Left colon (tissue), 2 donors: ENCODE measurements around the gene ARL6IP5. TPM values are rescaled to one million over a fixed set of nuclear protein-coding genes. Genes with fewer than 3 reads are reported as not detected.

ENCODE experiments used
- ATAC-seq: fragments of 200-7000 bp; cut with Tn5 transposase; one replicate; pipeline ENCODE4 v1.9.1; 2020; ENCODE audit warnings: mild to moderate bottlenecking, moderate library complexity
- DNase-seq, 2 donors: peaks; one replicate each; pipeline ENCODE4 v3.0.0-alpha.2; 2020
- intact Hi-C, 2 donors: fragments of 100-400 bp; cut with DNase I in 1 of 2; cut with micrococcal nuclease in 1 of 2; formaldehyde crosslinking; loops; one replicate each; pipeline versions ENCODE4 v1.11.2 to v1.14.0; 2022; cut with DNase I, micrococcal nuclease
- total RNA-seq, 2 donors: library from RNA; stranded (reverse); fragmentation: NEBNext Ultra II Directional; extraction: Animal tissue kit (Norgen Biotek cat#: 25700); gene quantifications; one replicate each; pipeline ENCODE4 v1.2.1, GENCODE V29; 2021
- donor health status: DM: no; HTN: no; CAD: no.
- donor health status: DM: yes; HTN: yes; CAD: no.

The ARL6IP5 gene
- total RNA-seq, 2 donors from 2014 or later, result 118 to 143 TPM

- peak; percentile 30 for ATAC-seq
Observed at GRCh38 chr3:69085168-69085832, 563 bp downstream of the ARL6IP5 start.

DNA sequence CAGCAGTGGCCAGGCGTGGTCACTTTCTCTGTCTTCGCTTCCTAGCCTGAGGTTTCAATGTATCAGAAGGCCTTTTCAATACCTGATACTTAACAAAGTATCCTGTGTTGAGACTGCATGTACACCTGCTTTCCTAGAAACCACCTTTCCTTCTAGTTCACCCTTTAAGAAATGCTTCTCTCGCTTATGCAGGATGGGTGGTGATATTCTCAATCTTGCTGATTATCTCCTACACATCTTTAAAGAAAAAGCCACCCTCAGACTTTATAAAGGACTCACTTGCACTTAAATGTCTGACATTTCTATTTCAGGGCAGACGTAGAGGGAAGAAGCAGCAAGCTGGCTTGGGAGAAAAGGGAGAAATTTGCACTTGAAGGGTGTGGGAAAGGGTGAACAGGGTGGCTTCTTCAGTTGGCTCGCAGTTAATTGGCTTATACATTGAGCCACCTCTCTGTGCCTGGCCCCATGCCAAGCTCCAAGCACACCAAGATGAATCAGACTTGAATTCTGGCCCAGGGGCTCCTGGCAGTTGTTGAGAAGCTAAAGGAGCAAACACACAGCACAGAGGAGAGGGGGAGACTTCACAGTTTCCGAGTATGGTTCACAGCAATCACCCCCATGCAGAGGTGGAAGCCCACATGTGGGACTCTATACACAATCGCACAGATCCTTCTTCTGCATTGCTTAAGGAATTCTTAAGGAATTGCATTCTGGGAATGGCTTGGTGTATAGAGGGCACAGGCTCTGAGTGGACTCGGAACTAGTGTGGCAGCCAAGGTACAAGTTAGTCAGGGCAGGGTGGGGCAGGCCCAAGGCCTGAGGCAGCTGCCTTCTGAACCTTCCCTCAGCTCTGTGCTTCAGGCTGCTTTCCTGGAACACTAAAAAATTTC, 1.3 kb downstream of the ARL6IP5 start:
- intact Hi-C loops, result no loop called here
- ATAC-seq, result peak; percentile 81
- DNase-seq, result peak; percentile 92 to 94

More at GRCh38 chr3:69085168-69085832, 563 bp downstream of the ARL6IP5 start:
- intact Hi-C loops, result no loop called here
- DNase-seq, result peak; percentile 43 to 53

DNA sequence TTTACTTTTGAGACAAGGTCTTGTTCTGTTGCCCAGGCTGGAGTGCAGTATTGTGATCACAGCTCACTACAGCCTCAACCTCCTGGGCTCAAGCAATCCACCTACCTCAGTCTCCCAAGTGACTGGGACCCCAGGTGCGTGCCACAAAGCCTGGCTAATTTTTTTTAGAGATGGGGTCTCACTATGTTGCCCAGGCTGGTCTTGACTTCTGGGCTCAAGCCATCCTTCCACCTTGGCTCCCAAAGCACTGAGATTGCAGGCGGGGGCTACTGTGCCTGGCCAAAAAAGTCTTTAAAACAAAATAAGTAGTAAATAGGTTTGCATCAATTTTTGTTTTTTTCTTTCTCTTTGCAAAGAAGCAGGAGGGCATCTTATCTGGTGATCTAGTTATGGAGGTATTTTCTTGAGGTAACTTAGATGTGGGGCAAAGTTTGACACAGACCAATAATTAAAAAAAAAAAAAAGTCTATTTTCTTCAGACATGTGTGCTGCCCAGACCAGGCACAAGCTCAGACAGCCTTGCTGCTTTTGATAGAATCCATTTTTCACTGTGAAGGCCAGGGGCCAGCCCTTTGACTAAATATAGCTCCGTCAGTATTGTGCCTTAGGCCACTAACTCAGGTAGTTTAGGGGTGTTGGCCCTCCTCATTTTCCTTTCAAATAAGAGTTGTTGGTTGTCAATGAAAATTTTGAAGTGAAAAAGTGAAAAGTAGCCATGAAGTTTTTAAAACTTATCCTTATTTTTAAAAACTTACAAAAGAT, 2.5 kb downstream of the ARL6IP5 start:
- intact Hi-C loops, result no loop called here
- no peak for ATAC-seq
- no peak for DNase-seq

GRCh38 chr3:69088063-69088462, 3.3 kb downstream of the ARL6IP5 start:
- ATAC-seq (peak; percentile 9), DNase-seq (no peak)

DNA sequence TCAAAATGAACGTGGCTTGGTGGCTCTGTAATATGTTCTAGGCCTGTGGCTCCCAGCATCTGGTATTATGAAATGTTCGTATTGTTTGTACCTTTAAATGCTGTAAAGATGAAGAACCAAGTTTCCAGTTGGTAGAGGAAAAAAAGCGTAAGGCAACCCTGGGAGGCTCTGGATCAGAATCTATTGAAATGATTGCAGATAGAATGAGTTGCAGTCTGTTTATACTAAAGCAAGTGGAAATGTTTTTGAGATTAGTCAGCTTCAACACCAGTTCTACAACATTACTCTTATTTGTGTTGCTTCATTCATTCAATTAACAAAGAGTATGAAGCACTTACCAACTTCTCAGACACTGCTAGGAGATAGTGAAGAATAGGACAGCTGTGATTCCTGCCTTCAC, 5.3 kb downstream of the ARL6IP5 start:
- no peak for ATAC-seq
- intact Hi-C loops, result no loop called here
- DNase-seq, result no peak

More at GRCh38 chr3:69088063-69088462, 3.3 kb downstream of the ARL6IP5 start:
- intact Hi-C loops, result no loop called here

- ATAC-seq (no peak), DNase-seq (no peak)
- intact Hi-C loops, result no loop called here
Observed at GRCh38 chr3:69091389-69092029, 6.8 kb downstream of the ARL6IP5 start.

GRCh38 chr3:69092030-69092516, 7.3 kb downstream of the ARL6IP5 start:
- DNase-seq (no peak), ATAC-seq (no peak)
- intact Hi-C loops, result no loop called here

DNA sequence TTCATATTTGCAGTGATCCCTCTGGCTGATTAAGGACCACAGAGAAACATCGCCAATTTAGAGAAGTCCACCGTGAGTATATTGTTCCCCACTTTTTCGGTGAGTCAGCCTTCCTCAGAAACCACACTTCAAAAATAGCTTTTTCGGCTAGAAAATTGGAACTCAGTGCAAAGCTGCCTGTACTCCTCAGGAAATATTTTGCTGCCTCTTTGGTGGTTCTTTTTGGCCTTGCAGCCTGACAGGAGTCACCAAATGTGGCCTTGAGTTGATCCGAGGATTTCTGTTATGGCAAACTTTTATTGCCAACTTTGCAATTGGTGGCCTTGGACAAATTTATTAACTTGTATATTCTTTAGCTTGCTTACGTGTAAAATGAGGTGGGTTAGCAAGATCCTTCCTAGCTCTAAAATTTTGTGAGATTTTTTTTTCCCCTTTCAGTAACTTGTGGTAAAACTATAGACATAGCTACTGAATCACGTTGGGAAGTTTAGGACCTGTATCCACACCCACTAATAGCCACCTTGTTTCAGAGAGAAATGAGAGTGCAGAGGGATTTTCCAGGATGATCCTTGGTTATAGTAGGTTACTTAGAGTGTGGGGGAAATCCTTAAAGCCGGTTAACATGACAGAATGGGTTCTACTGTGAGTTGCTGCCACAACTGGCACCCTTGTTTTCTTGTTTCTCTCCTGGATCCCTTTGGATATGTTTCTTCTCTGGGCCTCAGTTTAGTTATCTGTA, 9.9 kb downstream of the ARL6IP5 start:
- DNase-seq (no peak), ATAC-seq (no peak)
- intact Hi-C loops, result no loop called here

- DNase-seq (no peak), ATAC-seq (no peak)
- intact Hi-C loops, result no loop called here
Observed at GRCh38 chr3:69095636-69096035, 10.9 kb downstream of the ARL6IP5 start.

- intact Hi-C loops, result no loop called here
- ATAC-seq (no peak), DNase-seq (no peak)
Observed at GRCh38 chr3:69096299-69096698, 11.6 kb downstream of the ARL6IP5 start.

- intact Hi-C loops, result no loop called here
- ATAC-seq (no peak), DNase-seq (no peak)
Observed at GRCh38 chr3:69097407-69098086, 12.8 kb downstream of the ARL6IP5 start.

- no peak for ATAC-seq
- intact Hi-C loops, result no loop called here
- DNase-seq, result no peak
Observed at GRCh38 chr3:69099576-69099975, 14.8 kb downstream of the ARL6IP5 start.

GRCh38 chr3:69102384-69102783, 17.6 kb downstream of the ARL6IP5 start:
- ATAC-seq (no peak), DNase-seq (no peak)
- intact Hi-C loops, result no loop called here

GRCh38 chr3:69103123-69103522, 18.4 kb downstream of the ARL6IP5 start:
- DNase-seq, result no peak
- intact Hi-C loops, result no loop called here
- ATAC-seq, result no peak

DNA sequence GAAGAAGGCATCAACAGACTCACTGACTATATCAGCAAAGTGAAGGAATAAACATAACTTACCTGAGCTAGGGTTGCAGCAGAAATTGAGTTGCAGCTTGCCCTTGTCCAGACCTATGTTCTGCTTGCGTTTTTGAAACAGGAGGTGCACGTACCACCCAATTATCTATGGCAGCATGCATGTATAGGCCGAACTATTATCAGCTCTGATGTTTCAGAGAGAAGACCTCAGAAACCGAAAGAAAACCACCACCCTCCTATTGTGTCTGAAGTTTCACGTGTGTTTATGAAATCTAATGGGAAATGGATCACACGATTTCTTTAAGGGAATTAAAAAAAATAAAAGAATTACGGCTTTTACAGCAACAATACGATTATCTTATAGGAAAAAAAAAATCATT, 19.8 kb downstream of the ARL6IP5 start:
- DNase-seq (no peak), ATAC-seq (no peak)
- intact Hi-C loops, result no loop called here

DNA sequence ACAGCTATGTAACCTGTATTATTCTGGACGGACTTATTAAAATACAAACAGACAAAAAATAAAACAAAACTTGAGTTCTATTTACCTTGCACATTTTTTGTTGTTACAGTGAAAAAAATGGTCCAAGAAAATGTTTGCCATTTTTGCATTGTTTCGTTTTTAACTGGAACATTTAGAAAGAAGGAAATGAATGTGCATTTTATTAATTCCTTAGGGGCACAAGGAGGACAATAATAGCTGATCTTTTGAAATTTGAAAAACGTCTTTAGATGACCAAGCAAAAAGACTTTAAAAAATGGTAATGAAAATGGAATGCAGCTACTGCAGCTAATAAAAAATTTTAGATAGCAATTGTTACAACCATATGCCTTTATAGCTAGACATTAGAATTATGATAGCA, 20.6 kb downstream of the ARL6IP5 start:
- ATAC-seq (no peak), DNase-seq (no peak)
- intact Hi-C loops, result no loop called here

DNA sequence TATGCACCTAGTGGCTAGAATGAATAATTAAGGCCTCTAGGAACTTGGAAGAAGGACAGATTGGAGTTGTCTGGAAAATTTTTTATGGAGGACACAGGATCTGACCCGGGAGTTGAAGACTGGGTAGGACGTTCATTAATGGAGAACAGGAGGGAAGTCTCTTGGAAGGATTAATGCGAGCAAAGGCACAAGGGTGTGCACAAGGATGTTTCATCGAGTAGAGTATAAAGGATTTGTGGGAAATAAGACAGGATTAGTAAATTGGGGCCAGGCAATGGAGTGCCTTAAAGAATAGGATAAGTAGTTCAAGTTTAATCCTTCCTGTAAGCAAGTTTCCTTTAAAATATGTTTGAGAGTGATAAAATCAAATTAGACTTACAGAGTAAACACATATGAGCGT, 23.1 kb downstream of the ARL6IP5 start:
- DNase-seq (no peak), ATAC-seq (peak; percentile 23)
- intact Hi-C loops, result no loop called here

GRCh38 chr3:69108811-69109210, 24.1 kb downstream of the ARL6IP5 start:
- DNase-seq, result no peak
- intact Hi-C loops, result no loop called here
- ATAC-seq, result no peak
